ENCODE measurements around the gene TEK. TPM values are rescaled to one million over a fixed set of nuclear protein-coding genes. Genes with fewer than 3 reads are reported as not detected.

TEK gene
- total and polyA plus RNA-seq, 2 experiments from 2014 or later: 1.9 to 9.4 TPM

DNA sequence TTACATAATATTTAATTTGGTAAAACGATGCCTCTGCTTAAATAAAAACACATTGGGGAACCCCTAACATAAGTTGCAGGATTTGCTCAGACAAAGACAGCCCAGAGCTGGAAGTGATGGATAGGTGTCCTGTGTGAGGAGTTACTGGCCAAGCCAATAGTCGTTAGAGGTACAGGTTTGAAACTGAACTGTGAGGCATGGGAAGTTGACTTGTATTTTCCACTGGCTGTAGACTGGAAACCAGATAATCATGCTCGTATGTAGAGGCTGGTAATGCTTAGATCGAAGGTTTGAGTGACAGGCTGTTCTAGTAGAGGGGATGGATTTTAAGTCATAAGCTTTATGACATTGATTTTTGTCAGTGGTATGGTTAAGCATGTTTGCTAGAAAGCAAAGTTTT, 24.8 kb downstream of the TEK start:
- H3K4me3 ChIP-seq: no peak overlapping the region
- no peaks in the 10 kb centered on the region for H3K4me1 ChIP-seq (ENCODE audit: insufficient read depth)
- H3K9me3 Mint-ChIP-seq: peaks cover 10% of the 10 kb centered on the region; the same call in 1 of the 3 replicates
- no peaks in the 10 kb centered on the region for H3K9me2 ChIP-seq (ENCODE audit: insufficient read depth)
- DNase-seq (ENCODE audit: low spot score) (no peak), ATAC-seq (no peak)
- H3F3A ChIP-seq (replicated peaks; ENCODE audit: low read depth): no peaks in the 10 kb centered on the region
- no peak overlapping the region for H3K4me3 Mint-ChIP-seq
- H3K4me2 ChIP-seq: no peak overlapping the region
- peaks cover 5% of the 10 kb centered on the region; the same call in 2 of the 3 replicates for H3K4me1 Mint-ChIP-seq
- H2AFZ ChIP-seq: no peak overlapping the region
- peaks cover 2% of the 10 kb centered on the region for H3K27me3 Mint-ChIP-seq (ENCODE audit: insufficient read depth, low read depth, poor library complexity)
- no peaks in the 10 kb centered on the region for H4K20me1 ChIP-seq (replicated peaks; ENCODE audit: insufficient read depth)
- no peaks in the 10 kb centered on the region for H3K79me2 ChIP-seq (replicated peaks; ENCODE audit: insufficient read depth)
- H3K27ac ChIP-seq (ENCODE audit: low read depth): no peak overlapping the region
- no peaks in the 10 kb centered on the region for H3K27me3 ChIP-seq (ENCODE audit: insufficient read depth)
- H3K36me3 Mint-ChIP-seq (ENCODE audit: low read depth): 0 out of 3 replicates have a peak, but pooled peaks cover 5% of the 10 kb centered on the region
- H3K36me3 ChIP-seq (ENCODE audit: insufficient read depth): no peaks in the 10 kb centered on the region
- no peak overlapping the region for H3K27ac Mint-ChIP-seq
- no peak for TF ChIP-seq NANOG (IDR thresholded peaks at IDR 0.05; ENCODE audit: borderline replicate concordance)
- no peak for TF ChIP-seq CREB1 (CRISPR knock-in tag; IDR thresholded peaks at IDR 0.05; ENCODE audit: low read depth)
- TF ChIP-seq POLR2AphosphoS5 (IDR thresholded peaks at IDR 0.05; ENCODE audit: low read depth): no peak
- TF ChIP-seq, protein P1, sequence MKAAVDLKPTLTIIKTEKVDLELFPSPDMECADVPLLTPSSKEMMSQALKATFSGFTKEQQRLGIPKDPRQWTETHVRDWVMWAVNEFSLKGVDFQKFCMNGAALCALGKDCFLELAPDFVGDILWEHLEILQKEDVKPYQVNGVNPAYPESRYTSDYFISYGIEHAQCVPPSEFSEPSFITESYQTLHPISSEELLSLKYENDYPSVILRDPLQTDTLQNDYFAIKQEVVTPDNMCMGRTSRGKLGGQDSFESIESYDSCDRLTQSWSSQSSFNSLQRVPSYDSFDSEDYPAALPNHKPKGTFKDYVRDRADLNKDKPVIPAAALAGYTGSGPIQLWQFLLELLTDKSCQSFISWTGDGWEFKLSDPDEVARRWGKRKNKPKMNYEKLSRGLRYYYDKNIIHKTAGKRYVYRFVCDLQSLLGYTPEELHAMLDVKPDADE (IDR thresholded peaks at IDR 0.05): no peak
- no peak for TF ChIP-seq JUNB (IDR thresholded peaks at IDR 0.05; ENCODE audit: unreplicated experiment)
- no peak for TF ChIP-seq ZNF331 (CRISPR knock-in tag; IDR thresholded peaks at IDR 0.05; ENCODE audit: low read depth)
- TF ChIP-seq EZH2phosphoT487 (IDR thresholded peaks at IDR 0.05; ENCODE audit: unreplicated experiment): no peak

GRCh38 chr9:27142299-27142930, 33.4 kb downstream of the TEK start:
- H3K4me1 Mint-ChIP-seq: peaks cover 4% of the 10 kb centered on the region; the same call in 2 of the 3 replicates
- Histone ChIP-seq H3K4me2 (no peak overlapping the region), H3K27ac (ENCODE audit: low read depth) (no peak overlapping the region), H3K4me1 (ENCODE audit: insufficient read depth) (no peaks in the 10 kb centered on the region), H3K4me3 (no peak overlapping the region), H2AFZ (no peak overlapping the region), H3K27me3 (ENCODE audit: insufficient read depth) (no peaks in the 10 kb centered on the region), H4K20me1 (replicated peaks; ENCODE audit: insufficient read depth) (no peaks in the 10 kb centered on the region), H3K36me3 (ENCODE audit: insufficient read depth) (no peaks in the 10 kb centered on the region), H3F3A (replicated peaks; ENCODE audit: low read depth) (no peaks in the 10 kb centered on the region), H3K9me2 (ENCODE audit: insufficient read depth) (no peaks in the 10 kb centered on the region), H3K79me2 (replicated peaks; ENCODE audit: insufficient read depth) (no peaks in the 10 kb centered on the region)
- 0 out of 3 replicates have a peak, but pooled peaks cover 5% of the 10 kb centered on the region for H3K36me3 Mint-ChIP-seq (ENCODE audit: low read depth)
- peaks cover 2% of the 10 kb centered on the region for H3K27me3 Mint-ChIP-seq (ENCODE audit: insufficient read depth, low read depth, poor library complexity)
- ATAC-seq (no peak), DNase-seq (ENCODE audit: low spot score) (no peak)
- peaks cover 11% of the 10 kb centered on the region; the same call in 1 of the 3 replicates for H3K9me3 Mint-ChIP-seq
- no peak overlapping the region for H3K27ac Mint-ChIP-seq
- H3K4me3 Mint-ChIP-seq: no peak overlapping the region
- TF ChIP-seq, protein P1 (IDR thresholded peaks at IDR 0.05): no peak
- TF ChIP-seq CTCF (conservative IDR thresholded peaks at IDR 0.05; ENCODE audit: low read depth in 2 of 2): no peak
- no peak for TF ChIP-seq ZNF462 (CRISPR knock-in tag; IDR thresholded peaks at IDR 0.05)
- TF ChIP-seq ZNF114 (CRISPR knock-in tag; IDR thresholded peaks at IDR 0.05): no peak
- no peak for TF ChIP-seq JUNB (IDR thresholded peaks at IDR 0.05; ENCODE audit: unreplicated experiment)
- TF ChIP-seq CREB1 (CRISPR knock-in tag; IDR thresholded peaks at IDR 0.05; ENCODE audit: low read depth): no peak
- no peak for TF ChIP-seq STAT1 (IDR thresholded peaks at IDR 0.05; ENCODE audit: unreplicated experiment)

All from GM23338 (cell line).